CD4-positive, alpha-beta memory T cell (primary cell): ENCODE results near the gene CXCL6. TPM values are rescaled to one million over a fixed set of nuclear protein-coding genes. Genes with fewer than 3 reads are reported as not detected.

Experiments
- CTCF ChIA-PET: fragments of 350-600 bp; sonication (Branson Sonifier 250); formaldehyde crosslinking; loops from one replicate; lab custom pipeline; 2021; ENCODE audit warnings: inconsistent platforms; ENCODE audit not compliant: partially characterized antibody; lab: Charles Lee
- POLR2A ChIA-PET: fragments of 350-600 bp; sonication (Branson Sonifier 250); formaldehyde crosslinking; loops from one replicate; lab custom pipeline; 2021; ENCODE audit not compliant: partially characterized antibody; lab: Charles Lee
- DNase-seq, 5 donors: peaks; one replicate each; pipeline versions ENCODE4 v3.0.0 to v3.0.0-alpha.2; 2020 to 2022; ENCODE audit warnings: mixed read lengths in 1 of 5
- H3K27ac ChIP-seq: one replicate; pipeline ENCODE4 v1.7.0; 2013; ENCODE audit warnings: low read depth, low read length
- H3K27me3 ChIP-seq: 2 replicates; pipeline ENCODE4 v1.7.0; 2013; ENCODE audit warnings: mild to moderate bottlenecking, low read length, moderate library complexity; ENCODE audit not compliant: insufficient read depth
- H3K36me3 ChIP-seq: 2 replicates; pipeline ENCODE4 v1.7.0; 2013; ENCODE audit warnings: mild to moderate bottlenecking, low read length, moderate library complexity; ENCODE audit not compliant: insufficient read depth
- H3K4me1 ChIP-seq: 2 replicates; pipeline ENCODE4 v1.7.0; 2013; ENCODE audit warnings: mild to moderate bottlenecking, low read length, moderate library complexity; ENCODE audit not compliant: insufficient read depth
- H3K4me3 ChIP-seq, 2 donors: one replicate each; pipeline ENCODE4 v1.7.0; 2013; ENCODE audit warnings: low read length in 2 of 2, mild to moderate bottlenecking in 1 of 2
- H3K9me3 ChIP-seq, 2 donors: one replicate each; pipeline ENCODE4 v1.7.0; 2013; ENCODE audit warnings: low read length in 2 of 2, control low read depth in 1 of 2; ENCODE audit not compliant: control insufficient read depth in 1 of 2
- H3K27ac Mint-ChIP-seq, 7 donors: one replicate each; pipeline ENCODE4 v1.8.0; 2020 to 2021; ENCODE audit warnings: mixed read lengths in 7 of 7, mild to moderate bottlenecking in 6 of 7, inconsistent platforms in 3 of 7, moderate library complexity in 3 of 7
- H3K27me3 Mint-ChIP-seq, 2 donors: one replicate each; pipeline ENCODE4 v1.8.0; 2020 to 2021; ENCODE audit warnings: mixed read lengths in 2 of 2
- H3K36me3 Mint-ChIP-seq, 2 donors: one replicate each; pipeline ENCODE4 v1.8.0; 2020 to 2021; ENCODE audit warnings: mixed read lengths in 2 of 2, inconsistent platforms in 1 of 2, mild to moderate bottlenecking in 1 of 2
- H3K4me1 Mint-ChIP-seq, 4 donors: one replicate each; pipeline ENCODE4 v1.8.0; 2020 to 2021; ENCODE audit warnings: mixed read lengths in 4 of 4, mild to moderate bottlenecking in 1 of 4
- H3K4me3 Mint-ChIP-seq, 8 donors: one replicate each; pipeline ENCODE4 v1.8.0; 2020 to 2021; ENCODE audit warnings: mixed read lengths in 8 of 8, mild to moderate bottlenecking in 7 of 8, moderate library complexity in 6 of 8, inconsistent platforms in 3 of 8
- H3K9me3 Mint-ChIP-seq, 8 donors: one replicate each; pipeline ENCODE4 v1.8.0; 2020 to 2021; ENCODE audit warnings: mixed read lengths in 8 of 8, mild to moderate bottlenecking in 5 of 8, inconsistent platforms in 3 of 8, moderate library complexity in 1 of 8
- intact Hi-C: fragments of 100-400 bp; cut with micrococcal nuclease; formaldehyde crosslinking; loops from one replicate; pipeline ENCODE4 v1.15.1; 2023
- polyA plus RNA-seq, 2 donors: library from polyadenylated mRNA; unstranded; fragments of 300-500 nt; fragmentation: Illumina TruSeq; gene quantifications; one replicate each; pipeline ENCODE4 v1.2.3, GENCODE V29; 2021
- total RNA-seq, 2 experiments: library from RNA; stranded (reverse); gene quantifications; one replicate each; pipeline ENCODE4 v1.2.3, GENCODE V29; 2021

CXCL6 gene
- total and polyA plus RNA-seq, 4 experiments from 2014 or later = not detected

DNA sequence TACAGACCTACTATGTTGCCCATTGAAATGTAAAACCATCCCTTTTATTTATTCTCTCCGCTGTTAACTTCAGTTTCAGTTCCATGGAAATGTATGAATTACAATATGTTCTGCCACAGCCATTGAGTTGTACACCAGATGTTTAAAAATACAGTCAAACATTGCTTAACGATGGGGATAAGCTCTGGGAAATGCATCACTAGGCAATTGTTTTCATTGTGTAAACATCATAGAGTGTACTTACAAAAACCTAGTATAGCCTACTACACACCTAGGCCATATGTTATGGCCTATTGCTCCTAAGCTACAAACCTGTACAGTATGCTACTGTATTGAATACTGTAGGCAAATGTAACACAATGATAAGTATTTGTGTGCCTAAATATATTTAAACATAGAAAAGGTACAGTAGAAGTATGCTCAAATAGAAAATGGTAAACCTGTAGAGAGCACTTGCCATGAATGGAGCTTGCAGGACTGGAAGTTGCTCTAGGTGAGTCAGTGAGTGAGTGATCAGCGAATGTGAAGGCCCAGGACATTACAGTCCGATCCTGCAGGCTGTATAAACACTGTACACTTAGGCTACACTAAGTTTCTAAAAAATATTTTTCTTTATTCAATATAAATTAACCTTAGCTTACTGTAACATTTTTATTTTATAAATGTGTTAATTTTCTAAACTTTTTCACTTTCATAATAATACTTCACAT, 13.9 kb downstream of the CXCL6 start:
- Mint-ChIP-seq H3K4me3 (no peak overlapping the region), H3K36me3 (no peaks in the 10 kb centered on the region), H3K27ac (no peak overlapping the region), H3K4me1 (no peaks in the 10 kb centered on the region), H3K9me3 (peaks cover 0 to 3% (median 0%) of the 10 kb centered on the region in 8 donors), H3K27me3 (peaks cover 0 to 3% of the 10 kb centered on the region in 2 donors)
- no peak for DNase-seq
- no peaks in the 10 kb centered on the region for H3K9me3 ChIP-seq
- no peaks in the 10 kb centered on the region for H3K4me1 ChIP-seq
- CTCF ChIA-PET = interaction anchor here (1.1 kb wide), 1 partner anchor 10 kb away, joined by 3 read pairs; no protein-coding TSS in a partner anchor
- no peaks in the 10 kb centered on the region for H3K36me3 ChIP-seq
- POLR2A ChIA-PET = no interaction called here
- H3K27me3 ChIP-seq = no peaks in the 10 kb centered on the region
- intact Hi-C loops = no loop called here
- no peak overlapping the region for H3K4me3 ChIP-seq
- no peak overlapping the region for H3K27ac ChIP-seq

DNA sequence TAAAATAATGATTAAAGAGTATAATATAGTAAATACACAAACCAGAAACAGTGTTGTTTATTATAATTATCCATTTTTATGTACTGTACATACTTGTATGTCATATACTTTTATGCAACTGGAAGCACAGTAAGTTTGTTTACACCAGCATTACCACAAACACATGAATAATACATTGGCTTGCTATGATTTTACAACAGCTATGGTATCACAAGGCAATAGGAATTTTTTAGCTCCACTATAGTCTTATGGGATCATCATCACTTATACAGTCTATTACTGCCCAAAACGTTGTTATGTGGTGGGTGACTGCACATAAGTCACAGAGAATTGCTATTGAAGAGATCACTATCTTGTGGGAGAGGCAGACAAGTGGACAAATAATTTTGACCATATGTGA, 14.8 kb downstream of the CXCL6 start:
- Histone ChIP-seq H3K27ac (no peak overlapping the region), H3K9me3 (no peaks in the 10 kb centered on the region), H3K36me3 (no peaks in the 10 kb centered on the region), H3K4me3 (no peak overlapping the region), H3K4me1 (no peaks in the 10 kb centered on the region), H3K27me3 (no peaks in the 10 kb centered on the region)
- CTCF ChIA-PET = interaction anchor here (1.1 kb wide), 1 partner anchor 9 kb away, joined by 3 read pairs; no protein-coding TSS in a partner anchor
- H3K4me3 Mint-ChIP-seq = no peak overlapping the region
- H3K36me3 Mint-ChIP-seq = no peaks in the 10 kb centered on the region
- no peak overlapping the region for H3K27ac Mint-ChIP-seq
- peaks cover 0 to 3% of the 10 kb centered on the region in 2 donors for H3K27me3 Mint-ChIP-seq
- no peak for DNase-seq
- intact Hi-C loops = no loop called here
- H3K4me1 Mint-ChIP-seq = no peaks in the 10 kb centered on the region
- POLR2A ChIA-PET = no interaction called here
- peaks cover 0 to 3% (median 0%) of the 10 kb centered on the region in 8 donors for H3K9me3 Mint-ChIP-seq

DNA sequence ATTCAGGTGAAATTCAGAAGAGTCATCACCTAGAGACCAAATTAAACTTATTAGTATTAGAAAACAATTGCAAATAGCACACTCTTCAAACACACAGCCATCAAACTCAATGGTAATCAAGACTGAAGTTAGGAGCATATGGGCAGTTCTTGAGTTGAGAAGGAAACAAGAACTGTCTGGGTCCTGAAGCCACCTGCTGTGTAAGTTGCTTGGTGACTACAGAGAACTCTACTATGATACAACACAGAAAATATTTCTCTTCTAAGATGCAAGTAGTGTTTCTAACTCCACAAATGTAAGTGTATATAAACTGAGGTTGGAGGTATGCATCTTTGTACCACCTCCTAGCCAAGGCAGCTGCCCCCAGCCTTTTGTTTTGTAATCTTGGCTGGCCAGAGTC, 16.3 kb downstream of the CXCL6 start:
- Mint-ChIP-seq H3K9me3 (peaks cover 0 to 3% (median 0%) of the 10 kb centered on the region in 8 donors), H3K27me3 (peaks cover 0 to 3% of the 10 kb centered on the region in 2 donors), H3K4me1 (no peaks in the 10 kb centered on the region), H3K27ac (no peak overlapping the region), H3K36me3 (no peaks in the 10 kb centered on the region), H3K4me3 (no peak overlapping the region)
- ChIA-PET CTCF (no interaction called here), POLR2A (no interaction called here)
- H3K36me3 ChIP-seq = no peaks in the 10 kb centered on the region
- H3K27me3 ChIP-seq = no peaks in the 10 kb centered on the region
- no peak overlapping the region for H3K4me3 ChIP-seq
- DNase-seq = no peak
- intact Hi-C loops = no loop called here
- H3K4me1 ChIP-seq = no peaks in the 10 kb centered on the region
- no peaks in the 10 kb centered on the region for H3K9me3 ChIP-seq
- no peak overlapping the region for H3K27ac ChIP-seq

DNA sequence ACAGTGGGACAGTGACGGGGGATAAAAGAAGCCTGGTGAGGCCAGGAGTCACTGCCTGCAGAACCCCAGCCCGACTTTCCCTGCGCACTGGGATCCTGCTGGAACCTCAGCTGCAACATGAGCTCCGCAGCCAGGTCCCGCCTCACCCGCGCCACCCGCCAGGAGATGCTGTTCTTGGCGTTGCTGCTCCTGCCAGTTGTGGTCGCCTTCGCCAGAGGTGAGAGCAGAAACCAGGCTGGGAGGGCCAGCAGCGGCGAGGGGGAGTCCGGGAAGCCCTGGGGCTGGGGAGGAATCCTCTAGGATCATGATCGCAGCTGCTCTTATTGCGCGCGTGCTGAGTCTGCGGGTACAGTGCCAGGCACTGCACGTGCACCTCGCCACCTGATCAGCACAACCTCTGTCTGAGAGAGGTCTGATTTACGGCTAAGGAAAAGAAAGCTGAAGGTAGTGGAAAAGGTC, 16.8 kb downstream of the CXCL6 start, which contains the start of gene PF4V1:
PF4V1 (plus strand) TSS at position 51 of the 459 bp plus-strand sequence; CDS start at position 118, 67 bp downstream.
- H3K4me1 ChIP-seq = no peaks in the 10 kb centered on the region
- DNase-seq = no peak
- H3K27ac ChIP-seq = no peak within 1 kb of the TSS
- no peak within 1 kb of the TSS for H3K4me3 ChIP-seq
- ChIA-PET POLR2A (no interaction called here), CTCF (no interaction called here)
- Mint-ChIP-seq H3K27ac (peak within 1 kb of the TSS in 1 of 7 donors; percentile 42), H3K27me3 (peaks cover 0 to 3% of the 10 kb centered on the region in 2 donors), H3K4me3 (no peak within 1 kb of the TSS), H3K36me3 (no peaks in the 10 kb centered on the region), H3K9me3 (peaks cover 0 to 3% (median 0%) of the 10 kb centered on the region in 8 donors), H3K4me1 (no peaks in the 10 kb centered on the region)
- H3K27me3 ChIP-seq = no peaks in the 10 kb centered on the region
- no peaks in the 10 kb centered on the region for H3K36me3 ChIP-seq
- H3K9me3 ChIP-seq = no peaks in the 10 kb centered on the region
- intact Hi-C loops = no loop called here

DNA sequence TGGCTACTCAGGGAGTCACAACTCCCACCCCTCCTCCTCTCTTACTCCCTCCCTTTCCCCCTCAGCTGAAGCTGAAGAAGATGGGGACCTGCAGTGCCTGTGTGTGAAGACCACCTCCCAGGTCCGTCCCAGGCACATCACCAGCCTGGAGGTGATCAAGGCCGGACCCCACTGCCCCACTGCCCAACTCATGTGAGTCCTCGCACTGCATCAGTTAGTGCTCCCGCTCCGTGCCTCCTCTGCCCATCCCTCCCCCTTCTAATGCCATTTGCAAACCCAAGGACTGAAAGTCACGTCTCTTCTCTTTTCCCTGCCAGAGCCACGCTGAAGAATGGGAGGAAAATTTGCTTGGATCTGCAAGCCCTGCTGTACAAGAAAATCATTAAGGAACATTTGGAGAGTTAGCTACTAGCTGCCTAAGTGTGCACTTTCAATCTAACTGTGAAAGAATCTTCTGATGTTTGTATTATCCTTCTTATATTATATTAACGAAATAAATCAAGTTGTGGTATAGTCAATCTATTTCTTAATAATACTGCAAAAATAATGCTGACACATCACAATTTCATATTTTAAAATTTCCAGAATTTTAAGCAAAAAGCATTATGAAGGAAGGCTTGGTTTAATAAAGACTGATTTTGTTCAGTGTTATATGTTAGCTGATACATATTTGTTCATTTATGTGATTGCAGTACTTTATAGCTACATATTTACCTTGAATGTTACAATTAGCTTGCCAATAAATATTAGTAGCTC, 17.4 kb downstream of the CXCL6 start:
- Histone ChIP-seq H3K27ac (no peak overlapping the region), H3K27me3 (no peaks in the 10 kb centered on the region), H3K4me1 (no peaks in the 10 kb centered on the region), H3K9me3 (no peaks in the 10 kb centered on the region), H3K4me3 (no peak overlapping the region), H3K36me3 (no peaks in the 10 kb centered on the region)
- no peak for DNase-seq
- H3K9me3 Mint-ChIP-seq = peaks cover 0 to 3% (median 0%) of the 10 kb centered on the region in 8 donors
- H3K4me1 Mint-ChIP-seq = no peaks in the 10 kb centered on the region
- H3K36me3 Mint-ChIP-seq = no peaks in the 10 kb centered on the region
- peaks cover 0 to 3% of the 10 kb centered on the region in 2 donors for H3K27me3 Mint-ChIP-seq
- H3K27ac Mint-ChIP-seq = peak overlapping the region in 1 of 7 donors; percentile 42
- H3K4me3 Mint-ChIP-seq = no peak overlapping the region
- intact Hi-C loops = no loop called here
- CTCF ChIA-PET = no interaction called here
- POLR2A ChIA-PET = interaction anchor here (0.6 kb wide), 1 partner anchor 41 kb away, joined by 3 read pairs; no protein-coding TSS in a partner anchor

DNA sequence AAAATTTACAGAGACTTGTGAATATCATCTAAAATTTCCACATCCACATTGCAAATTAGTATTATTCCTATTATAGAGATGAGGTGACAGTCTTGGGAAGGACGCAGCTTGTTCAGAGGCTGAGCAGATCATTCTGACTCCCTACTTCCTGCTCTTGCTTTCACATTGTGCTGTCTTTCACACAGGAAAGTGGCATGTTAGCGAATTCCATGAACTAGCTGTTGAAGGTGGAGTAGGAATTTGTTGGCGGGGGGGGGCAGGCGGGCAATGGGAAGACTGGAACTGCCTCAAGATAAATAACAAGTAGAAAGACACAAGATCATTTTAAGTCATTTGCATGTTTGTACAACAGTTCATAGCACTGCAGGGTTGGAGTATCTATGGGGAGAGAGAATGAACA, 18.9 kb downstream of the CXCL6 start:
- no peak overlapping the region for H3K27ac Mint-ChIP-seq
- no peaks in the 10 kb centered on the region for H3K36me3 Mint-ChIP-seq
- CTCF ChIA-PET = no interaction called here
- H3K27me3 Mint-ChIP-seq = peaks cover 0 to 3% of the 10 kb centered on the region in 2 donors
- H3K4me1 ChIP-seq = no peaks in the 10 kb centered on the region
- no peak overlapping the region for H3K4me3 ChIP-seq
- H3K27ac ChIP-seq = no peak overlapping the region
- H3K27me3 ChIP-seq = no peaks in the 10 kb centered on the region
- no peaks in the 10 kb centered on the region for H3K9me3 ChIP-seq
- H3K4me3 Mint-ChIP-seq = no peak overlapping the region
- H3K4me1 Mint-ChIP-seq = no peaks in the 10 kb centered on the region
- DNase-seq = no peak
- POLR2A ChIA-PET = no interaction called here
- H3K36me3 ChIP-seq = no peaks in the 10 kb centered on the region
- intact Hi-C loops = no loop called here
- H3K9me3 Mint-ChIP-seq = peaks cover 0 to 3% (median 0%) of the 10 kb centered on the region in 8 donors

DNA sequence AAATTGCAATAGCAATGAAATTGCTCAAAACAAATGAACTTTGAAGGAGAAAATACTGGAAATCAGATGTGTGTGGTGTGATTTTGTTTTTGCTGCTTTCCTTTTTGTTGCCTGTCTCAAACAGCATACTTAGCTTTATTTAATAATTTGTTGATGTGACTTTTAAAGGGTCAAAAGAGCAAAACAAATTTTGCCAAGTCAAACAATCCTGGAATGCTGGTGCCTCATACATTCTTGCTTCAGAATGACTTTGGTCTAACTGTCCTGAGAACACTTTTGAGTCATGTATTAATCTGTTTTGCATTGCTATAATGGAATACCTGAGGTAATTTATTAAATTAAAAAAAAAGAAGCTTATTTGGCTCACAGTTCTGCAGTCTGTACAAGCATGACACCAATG, 20.0 kb downstream of the CXCL6 start:
- CTCF ChIA-PET = no interaction called here
- peaks cover 0 to 3% of the 10 kb centered on the region in 2 donors for H3K27me3 Mint-ChIP-seq
- intact Hi-C loops = no loop called here

More for the DNA sequence above, 20.0 kb downstream of the CXCL6 start:
- Histone ChIP-seq H3K4me1 (no peaks in the 10 kb centered on the region), H3K27ac (no peak overlapping the region), H3K4me3 (no peak overlapping the region), H3K9me3 (no peaks in the 10 kb centered on the region), H3K27me3 (no peaks in the 10 kb centered on the region), H3K36me3 (no peaks in the 10 kb centered on the region)
- Mint-ChIP-seq H3K36me3 (no peaks in the 10 kb centered on the region), H3K4me1 (no peaks in the 10 kb centered on the region), H3K27ac (no peak overlapping the region), H3K4me3 (no peak overlapping the region), H3K9me3 (peaks cover 0 to 3% (median 0%) of the 10 kb centered on the region in 8 donors)
- POLR2A ChIA-PET = no interaction called here
- no peak for DNase-seq
